Endothelial cell of umbilical vein (primary cell): ENCODE data around the gene MAPK11. TPM values are rescaled to one million over a fixed set of nuclear protein-coding genes. Genes with fewer than 3 reads are reported as not detected.

ENCODE experiments used
- BruUV-seq: library from RNA; stranded (reverse); fragments of 400-500 nt; replicated peaks from 2 replicates; lab custom pipeline; 2021; lab: Mats Ljungman, UMichigan
- CTCF ChIA-PET: fragments of 300-600, 350-600 bp; sonication (Branson Sonifier 250); formaldehyde crosslinking; loops from one replicate; lab custom pipeline; 2021; ENCODE audit warnings: antibody characterized with exemption, inconsistent platforms; lab: Charles Lee
- POLR2A ChIA-PET: fragments of 300-600, 350-600 bp; sonication (Branson Sonifier 250); formaldehyde crosslinking; loops from one replicate; lab custom pipeline; 2021; ENCODE audit warnings: antibody characterized with exemption, inconsistent platforms; lab: Charles Lee
- DNase-seq: peaks from one replicate; pipeline ENCODE4 v3.0.0-alpha.2; 2011; ENCODE audit warnings: low read depth, low spot score
- FAIRE-seq: peaks from 2 replicates; lab custom pipeline; 2011; peaks lifted over from hg19 to GRCh38; lab: Jason Lieb, UNC
- H2AFZ ChIP-seq: 2 replicates; pipeline ENCODE4 v1.6.0; 2012; ENCODE audit warnings: low read depth, low read length, control low read depth, inconsistent platforms
- H3K27ac ChIP-seq: 2 replicates; pipeline ENCODE4 v1.5.1; 2011; ENCODE audit warnings: low read depth, mild to moderate bottlenecking, control low read depth, low read length, moderate library complexity; ENCODE audit not compliant: insufficient read depth
- H3K27me3 ChIP-seq, 2 experiments: 2 replicates each; pipeline versions ENCODE4 v1.6.0 to v1.6.1; 2011; ENCODE audit warnings: low read length in 2 of 2, mixed read lengths in 1 of 2; ENCODE audit not compliant: control insufficient read depth in 2 of 2, insufficient read depth in 2 of 2
- H3K36me3 ChIP-seq, 2 experiments: 2 replicates in 1 of 2; 3 replicates in 1 of 2; pipeline ENCODE4 v1.5.1; 2011; ENCODE audit warnings: low read length in 2 of 2, mild to moderate bottlenecking in 1 of 2, moderate library complexity in 1 of 2; ENCODE audit not compliant: control insufficient read depth in 2 of 2, insufficient read depth in 2 of 2; ENCODE audit errors: extremely low read depth in 1 of 2
- H3K4me1 ChIP-seq: 3 replicates; pipeline ENCODE4 v1.5.1; 2011; ENCODE audit warnings: mild to moderate bottlenecking, low read length; ENCODE audit not compliant: control insufficient read depth, insufficient read depth; ENCODE audit errors: extremely low read depth
- H3K4me2 ChIP-seq: 2 replicates; pipeline ENCODE4 v1.6.1; 2011; ENCODE audit warnings: low read length, control low read depth, mixed read lengths; ENCODE audit not compliant: insufficient read depth
- H3K4me3 ChIP-seq, 3 experiments: fragments of 200-600 bp in 1 of 3; sonication (generic), shearing (Covaris generic) in 1 of 3; replicated peaks in 1 of 3; 2 replicates each; pipeline ENCODE4 v1.5.1; 2011 to 2016; ENCODE audit warnings: control low read depth in 3 of 3, low read length in 3 of 3, mild to moderate bottlenecking in 2 of 3, inconsistent platforms in 1 of 3, low read depth in 1 of 3, moderate library complexity in 1 of 3; ENCODE audit not compliant: insufficient read depth in 1 of 3
- H3K79me2 ChIP-seq: 2 replicates; pipeline ENCODE4 v1.6.0; 2012; ENCODE audit warnings: low read length, inconsistent platforms; ENCODE audit not compliant: control insufficient read depth, insufficient read depth
- H3K9ac ChIP-seq: replicated peaks from 2 replicates; pipeline ENCODE3; 2011; ENCODE audit warnings: low read length, control low read depth; ENCODE audit not compliant: insufficient read depth; ENCODE audit errors: extremely low read depth
- H3K9me1 ChIP-seq: replicated peaks from 3 replicates; pipeline ENCODE4 v1.6.0; 2011; ENCODE audit warnings: mild to moderate bottlenecking, low read length; ENCODE audit not compliant: control insufficient read depth, insufficient read depth; ENCODE audit errors: extremely low read depth
- H3K9me3 ChIP-seq: replicated peaks from 2 replicates; pipeline ENCODE4 v1.5.1; 2012; ENCODE audit warnings: low read length, inconsistent platforms; ENCODE audit not compliant: control insufficient read depth, insufficient read depth
- H4K20me1 ChIP-seq: replicated peaks from 2 replicates; pipeline ENCODE3; 2011; ENCODE audit warnings: mild to moderate bottlenecking, low read length; ENCODE audit not compliant: control insufficient read depth, insufficient read depth; ENCODE audit errors: extremely low read depth
- CTCF ChIP-seq, 2 donors: IDR thresholded peaks; 1 replicate in 1 of 2; 2 replicates in 1 of 2; pipeline ENCODE4 v1.5.1; 2011; ENCODE audit warnings: low read length in 2 of 2, mild to moderate bottlenecking in 2 of 2, moderate library complexity in 2 of 2, control low read depth in 1 of 2, inconsistent platforms in 1 of 2, low read depth in 1 of 2; ENCODE audit not compliant: insufficient read depth in 1 of 2; ENCODE audit errors: extremely low read depth in 1 of 2
- EZH2 ChIP-seq: IDR thresholded peaks from 2 replicates; pipeline ENCODE4 v1.6.1; 2012; ENCODE audit warnings: borderline replicate concordance, low read depth, mild to moderate bottlenecking, moderate library complexity, low read length, inconsistent platforms; ENCODE audit not compliant: severe bottlenecking
- FOS ChIP-seq: IDR thresholded peaks from 2 replicates; pipeline ENCODE4 v1.6.1; 2011; ENCODE audit warnings: mild to moderate bottlenecking, low read length, moderate library complexity, borderline replicate concordance; ENCODE audit not compliant: insufficient read depth
- GATA2 ChIP-seq: IDR thresholded peaks from 2 replicates; pipeline ENCODE4 v1.7.0; 2011; ENCODE audit warnings: low read depth, mild to moderate bottlenecking, moderate library complexity, mixed read lengths, low read length; ENCODE audit not compliant: insufficient read length, insufficient read depth
- JUN ChIP-seq: IDR thresholded peaks from 2 replicates; pipeline ENCODE4 v1.6.1; 2011; ENCODE audit warnings: borderline replicate concordance, low read depth; ENCODE audit not compliant: insufficient read length, insufficient read depth
- MYC ChIP-seq: IDR thresholded peaks from one replicate; pipeline ENCODE4 v1.6.1; 2011; ENCODE audit warnings: mild to moderate bottlenecking, low read depth, low read length
- POLR2A ChIP-seq: IDR thresholded peaks from 2 replicates; pipeline ENCODE4 v1.6.1; 2012; ENCODE audit warnings: low read depth, mild to moderate bottlenecking, control low read depth, low read length
- POLR2AphosphoS5 ChIP-seq: IDR thresholded peaks from 2 replicates; pipeline ENCODE4 v1.6.1; 2012; ENCODE audit warnings: low read depth, mild to moderate bottlenecking, control low read depth, low read length, moderate library complexity; ENCODE audit not compliant: insufficient read depth
- dilution Hi-C: fragments of 300-500 bp; cut with MboI; formaldehyde crosslinking; loops from one replicate; pipeline ENCODE4 v1.15.0; 2019; ENCODE audit warnings: low sequenced_read_pairs; ENCODE audit not compliant: extremely low pct_ligation_motif_present
- intact Hi-C: fragments of 100-400 bp; cut with micrococcal nuclease; formaldehyde crosslinking; loops from one replicate; pipeline ENCODE4 v1.10.0; 2022
- polyA plus RNA-seq, 4 experiments: library from polyadenylated mRNA; depleted of rRNA in 3 of 4; stranded (reverse) in 3 of 4; unstranded in 1 of 4; fragments of >200 nt; gene quantifications; 2 replicates each; pipeline versions ENCODE4 v1.2.1 to v1.2.3, GENCODE V29; 2011 to 2012; ENCODE audit warnings: missing spikeins in 1 of 4
- total RNA-seq: library from RNA; stranded (reverse); gene quantifications from 2 replicates; pipeline ENCODE4 v1.2.3, GENCODE V29; 2021

The MAPK11 gene
- total and polyA plus RNA-seq, 2 donors (not counting 3 experiments of a cell fraction or from before 2014, with no cell fraction given): 22.8 to 26.3 TPM

- H3K4me3 ChIP-seq: no peak overlapping the region
- H3K27ac ChIP-seq: no peak overlapping the region
- H3K4me1 ChIP-seq: peaks cover 25% of the 10 kb centered on the region
- dilution Hi-C loops (no loop called here), intact Hi-C loops (no loop called here)
- DNase-seq (no peak), FAIRE-seq (no peak)
- CTCF ChIA-PET: interaction anchor here (1.0 kb wide), 1 partner anchor 19 kb away, joined by 3 read pairs; no protein-coding TSS in a partner anchor
- POLR2A ChIA-PET: no interaction called here
- peaks cover 20% of the 10 kb centered on the region for H3K79me2 ChIP-seq
- no peaks in the 10 kb centered on the region for H3K9me1 ChIP-seq
- no peak overlapping the region for H3K9ac ChIP-seq
- TF ChIP-seq CTCF (IDR thresholded peaks at IDR 0.05; ENCODE audit: extremely low read depth in 1 of 2, insufficient read depth in 1 of 2, low read depth in 1 of 2, low read length in 2 of 2) (no peak), JUN (no peak), MYC (no peak), FOS (no peak), EZH2 (no peak), GATA2 (no peak), POLR2AphosphoS5 (no peak), POLR2A (no peak)
- H2AFZ ChIP-seq: no peak overlapping the region
- H3K9me3 ChIP-seq: no peaks in the 10 kb centered on the region
- no peaks in the 10 kb centered on the region for H4K20me1 ChIP-seq
- peaks cover 0 to 8% of the 10 kb centered on the region in 2 experiments for H3K36me3 ChIP-seq
- no TSS peak for BruUV-seq
- H3K4me2 ChIP-seq: no peak overlapping the region
- H3K27me3 ChIP-seq: no peaks in the 10 kb centered on the region
Observed at GRCh38 chr22:50248196-50249081, 21.7 kb downstream of the MAPK11 start.
